ENCODE data around the gene TLE1.

TLE1 gene

GRCh38 chr9:81591791-81592190 lies 97.6 kb downstream of the TLE1 start:
- H3K36me3 Mint-ChIP-seq: no peaks in the 10 kb centered on the region
- no peaks in the 10 kb centered on the region for H3K27me3 Mint-ChIP-seq
- peaks cover 5% of the 10 kb centered on the region for H3K4me1 Mint-ChIP-seq
- no peak overlapping the region for H3K4me3 Mint-ChIP-seq
- H3K27ac Mint-ChIP-seq: no peak overlapping the region
- H3K9me3 Mint-ChIP-seq: no peaks in the 10 kb centered on the region

GRCh38 chr9:81590688-81591087 lies 98.7 kb downstream of the TLE1 start:
- no peak overlapping the region for H3K27ac Mint-ChIP-seq
- no peak overlapping the region for H3K4me3 Mint-ChIP-seq
- H3K36me3 Mint-ChIP-seq: no peaks in the 10 kb centered on the region
- H3K4me1 Mint-ChIP-seq: no peaks in the 10 kb centered on the region
- H3K27me3 Mint-ChIP-seq: no peaks in the 10 kb centered on the region
- H3K9me3 Mint-ChIP-seq: no peaks in the 10 kb centered on the region

GRCh38 chr9:81589819-81590218 lies 99.5 kb downstream of the TLE1 start:
- no peak overlapping the region for H3K27ac Mint-ChIP-seq
- no peaks in the 10 kb centered on the region for H3K4me1 Mint-ChIP-seq
- H3K4me3 Mint-ChIP-seq: no peak overlapping the region
- H3K9me3 Mint-ChIP-seq: no peaks in the 10 kb centered on the region
- no peaks in the 10 kb centered on the region for H3K36me3 Mint-ChIP-seq
- no peaks in the 10 kb centered on the region for H3K27me3 Mint-ChIP-seq

GRCh38 chr9:81589392-81589791 lies 100.0 kb downstream of the TLE1 start:
- H3K27me3 Mint-ChIP-seq: no peaks in the 10 kb centered on the region
- H3K27ac Mint-ChIP-seq: no peak overlapping the region
- H3K4me3 Mint-ChIP-seq: no peak overlapping the region
- no peaks in the 10 kb centered on the region for H3K36me3 Mint-ChIP-seq
- H3K4me1 Mint-ChIP-seq: no peaks in the 10 kb centered on the region
- H3K9me3 Mint-ChIP-seq: no peaks in the 10 kb centered on the region

GRCh38 chr9:81588148-81588871 lies 101.0 kb downstream of the TLE1 start:
- Mint-ChIP-seq H3K27me3 (no peaks in the 10 kb centered on the region), H3K4me3 (no peak overlapping the region), H3K9me3 (no peaks in the 10 kb centered on the region), H3K27ac (no peak overlapping the region), H3K36me3 (no peaks in the 10 kb centered on the region), H3K4me1 (no peaks in the 10 kb centered on the region)

- Mint-ChIP-seq H3K36me3 (no peaks in the 10 kb centered on the region), H3K9me3 (no peaks in the 10 kb centered on the region), H3K4me3 (no peak overlapping the region), H3K4me1 (no peaks in the 10 kb centered on the region), H3K27ac (no peak overlapping the region), H3K27me3 (no peaks in the 10 kb centered on the region)
Measured at GRCh38 chr9:81586786-81587185, 102.6 kb downstream of the TLE1 start.

GRCh38 chr9:81585191-81585763 lies 104.1 kb downstream of the TLE1 start:
- Mint-ChIP-seq H3K36me3 (no peaks in the 10 kb centered on the region), H3K9me3 (no peaks in the 10 kb centered on the region), H3K4me3 (no peak overlapping the region), H3K4me1 (no peaks in the 10 kb centered on the region), H3K27me3 (no peaks in the 10 kb centered on the region), H3K27ac (no peak overlapping the region)

GRCh38 chr9:81584099-81584498 lies 105.2 kb downstream of the TLE1 start:
- Mint-ChIP-seq H3K36me3 (no peaks in the 10 kb centered on the region), H3K27ac (no peak overlapping the region), H3K4me1 (no peaks in the 10 kb centered on the region), H3K4me3 (no peak overlapping the region), H3K9me3 (no peaks in the 10 kb centered on the region), H3K27me3 (no peaks in the 10 kb centered on the region)

GRCh38 chr9:81581986-81582385 lies 107.4 kb downstream of the TLE1 start:
- no peak overlapping the region for H3K4me3 Mint-ChIP-seq
- no peaks in the 10 kb centered on the region for H3K36me3 Mint-ChIP-seq
- H3K27me3 Mint-ChIP-seq: no peaks in the 10 kb centered on the region
- no peaks in the 10 kb centered on the region for H3K4me1 Mint-ChIP-seq
- no peak overlapping the region for H3K27ac Mint-ChIP-seq
- H3K9me3 Mint-ChIP-seq: no peaks in the 10 kb centered on the region

- Mint-ChIP-seq H3K27ac (no peak overlapping the region), H3K27me3 (no peaks in the 10 kb centered on the region), H3K4me1 (no peaks in the 10 kb centered on the region), H3K36me3 (no peaks in the 10 kb centered on the region), H3K4me3 (no peak overlapping the region), H3K9me3 (no peaks in the 10 kb centered on the region)
Measured at GRCh38 chr9:81579381-81579780, 110.0 kb downstream of the TLE1 start.

GRCh38 chr9:81578606-81579005 lies 110.7 kb downstream of the TLE1 start:
- Mint-ChIP-seq H3K4me3 (no peak overlapping the region), H3K4me1 (no peaks in the 10 kb centered on the region), H3K36me3 (no peaks in the 10 kb centered on the region), H3K27me3 (no peaks in the 10 kb centered on the region), H3K9me3 (no peaks in the 10 kb centered on the region), H3K27ac (no peak overlapping the region)

GRCh38 chr9:81575956-81576355 lies 113.4 kb downstream of the TLE1 start:
- H3K4me3 Mint-ChIP-seq: no peak overlapping the region
- no peaks in the 10 kb centered on the region for H3K4me1 Mint-ChIP-seq
- H3K9me3 Mint-ChIP-seq: no peaks in the 10 kb centered on the region
- H3K36me3 Mint-ChIP-seq: no peaks in the 10 kb centered on the region
- no peaks in the 10 kb centered on the region for H3K27me3 Mint-ChIP-seq
- H3K27ac Mint-ChIP-seq: no peak overlapping the region

GRCh38 chr9:81574405-81574804 lies 114.9 kb downstream of the TLE1 start:
- H3K27me3 Mint-ChIP-seq: no peaks in the 10 kb centered on the region
- H3K4me1 Mint-ChIP-seq: no peaks in the 10 kb centered on the region
- no peaks in the 10 kb centered on the region for H3K9me3 Mint-ChIP-seq
- no peak overlapping the region for H3K27ac Mint-ChIP-seq
- no peaks in the 10 kb centered on the region for H3K36me3 Mint-ChIP-seq
- no peak overlapping the region for H3K4me3 Mint-ChIP-seq

- no peak overlapping the region for H3K27ac Mint-ChIP-seq
- no peaks in the 10 kb centered on the region for H3K36me3 Mint-ChIP-seq
- no peaks in the 10 kb centered on the region for H3K9me3 Mint-ChIP-seq
- H3K4me1 Mint-ChIP-seq: no peaks in the 10 kb centered on the region
- no peak overlapping the region for H3K4me3 Mint-ChIP-seq
- H3K27me3 Mint-ChIP-seq: no peaks in the 10 kb centered on the region
Measured at GRCh38 chr9:81573415-81574321, 115.7 kb downstream of the TLE1 start.

- Mint-ChIP-seq H3K27ac (no peak overlapping the region), H3K27me3 (no peaks in the 10 kb centered on the region), H3K4me1 (no peaks in the 10 kb centered on the region)
Measured at GRCh38 chr9:81570083-81570482, 119.3 kb downstream of the TLE1 start.

GRCh38 chr9:81566074-81566698 lies 123.2 kb downstream of the TLE1 start:
- H3K36me3 Mint-ChIP-seq: no peaks in the 10 kb centered on the region
- H3K27ac Mint-ChIP-seq: no peak overlapping the region
- peaks cover 5% of the 10 kb centered on the region for H3K9me3 Mint-ChIP-seq
- H3K27me3 Mint-ChIP-seq: no peaks in the 10 kb centered on the region
- no peak overlapping the region for H3K4me3 Mint-ChIP-seq
- no peaks in the 10 kb centered on the region for H3K4me1 Mint-ChIP-seq

More at GRCh38 chr9:81570083-81570482, 119.3 kb downstream of the TLE1 start:
- no peaks in the 10 kb centered on the region for H3K36me3 Mint-ChIP-seq
- peaks cover 5% of the 10 kb centered on the region for H3K9me3 Mint-ChIP-seq
- no peak overlapping the region for H3K4me3 Mint-ChIP-seq
